Stimulated activated memory B cell treated with anti-CD40 and anti-IgM and Interleukin-4, amounts not matched to agents 10 μg/mL and 1 μg/mL and 100 μg/mL, for 72 hours (primary cell): ENCODE data around the gene ANKRD10.
"Not testable (repeated sequence)": the region's sequence is repeated elsewhere in the genome, so short reads cannot be mapped to it uniquely, and the experiment has no call there.

Source experiments
- ATAC-seq: fragments of 150-1000 bp; cut with Tn5 transposase; 2 replicates; pipeline ENCODE4 v1.10.0; 2021
- H3K27ac Mint-ChIP-seq: one replicate; pipeline ENCODE4 v1.8.0; 2022; ENCODE audit warnings: mild to moderate bottlenecking, mixed read lengths
- H3K27me3 Mint-ChIP-seq: one replicate; pipeline ENCODE4 v1.8.0; 2022; ENCODE audit warnings: mixed read lengths
- H3K36me3 Mint-ChIP-seq: one replicate; pipeline ENCODE4 v1.8.0; 2022; ENCODE audit warnings: mixed read lengths
- H3K4me1 Mint-ChIP-seq: one replicate; pipeline ENCODE4 v1.8.0; 2022; ENCODE audit warnings: mixed read lengths
- H3K4me3 Mint-ChIP-seq: one replicate; pipeline ENCODE4 v1.8.0; 2022; ENCODE audit warnings: mild to moderate bottlenecking, moderate library complexity, mixed read lengths
- H3K9me3 Mint-ChIP-seq: one replicate; pipeline ENCODE4 v1.8.0; 2022; ENCODE audit warnings: mixed read lengths

ANKRD10 gene

GRCh38 chr13:110850840-110851239, 64.0 kb downstream of the ANKRD10 start:
- Mint-ChIP-seq H3K27me3 (peaks cover 22% of the 10 kb centered on the region), H3K36me3 (no peaks in the 10 kb centered on the region), H3K9me3 (no peaks in the 10 kb centered on the region), H3K27ac (no peak overlapping the region), H3K4me1 (no peaks in the 10 kb centered on the region), H3K4me3 (no peak overlapping the region)
- no peak for ATAC-seq

GRCh38 chr13:110850006-110850405, 64.9 kb downstream of the ANKRD10 start:
- no peak overlapping the region for H3K27ac Mint-ChIP-seq
- no peak for ATAC-seq
- peaks cover 30% of the 10 kb centered on the region for H3K27me3 Mint-ChIP-seq
- no peaks in the 10 kb centered on the region for H3K4me1 Mint-ChIP-seq
- H3K36me3 Mint-ChIP-seq: no peaks in the 10 kb centered on the region
- no peak overlapping the region for H3K4me3 Mint-ChIP-seq
- H3K9me3 Mint-ChIP-seq: no peaks in the 10 kb centered on the region

- peaks cover 54% of the 10 kb centered on the region for H3K27me3 Mint-ChIP-seq
- no peak for ATAC-seq
- H3K27ac Mint-ChIP-seq: no peak overlapping the region
- peaks cover 6% of the 10 kb centered on the region for H3K9me3 Mint-ChIP-seq
- no peaks in the 10 kb centered on the region for H3K4me1 Mint-ChIP-seq
- H3K4me3 Mint-ChIP-seq: no peak overlapping the region
- H3K36me3 Mint-ChIP-seq: peaks cover 9% of the 10 kb centered on the region
Measured at GRCh38 chr13:110845520-110845919, 69.3 kb downstream of the ANKRD10 start.

- Mint-ChIP-seq H3K9me3 (peaks cover 6% of the 10 kb centered on the region), H3K4me3 (no peak overlapping the region)
- no peak for ATAC-seq
Measured at GRCh38 chr13:110841846-110842245, 73.0 kb downstream of the ANKRD10 start.

GRCh38 chr13:110841406-110841805, 73.5 kb downstream of the ANKRD10 start:
- H3K27ac Mint-ChIP-seq: no peak overlapping the region
- ATAC-seq: no peak
- no peaks in the 10 kb centered on the region for H3K4me1 Mint-ChIP-seq
- H3K9me3 Mint-ChIP-seq: peaks cover 6% of the 10 kb centered on the region
- H3K4me3 Mint-ChIP-seq: no peak overlapping the region
- peaks cover 43% of the 10 kb centered on the region for H3K27me3 Mint-ChIP-seq
- peaks cover 9% of the 10 kb centered on the region for H3K36me3 Mint-ChIP-seq

More at GRCh38 chr13:110841846-110842245, 73.0 kb downstream of the ANKRD10 start:
- H3K36me3 Mint-ChIP-seq: peaks cover 9% of the 10 kb centered on the region
- H3K27me3 Mint-ChIP-seq: peaks cover 45% of the 10 kb centered on the region
- H3K4me1 Mint-ChIP-seq: no peaks in the 10 kb centered on the region
- H3K27ac Mint-ChIP-seq: no peak overlapping the region

GRCh38 chr13:110838867-110839538, 75.9 kb downstream of the ANKRD10 start:
- Mint-ChIP-seq H3K9me3 (peaks cover 6% of the 10 kb centered on the region), H3K36me3 (peaks cover 9% of the 10 kb centered on the region), H3K27ac (no peak overlapping the region), H3K27me3 (peaks cover 19% of the 10 kb centered on the region), H3K4me3 (no peak overlapping the region), H3K4me1 (no peaks in the 10 kb centered on the region)
- no peak for ATAC-seq

GRCh38 chr13:110838116-110838515, 76.8 kb downstream of the ANKRD10 start:
- H3K27me3 Mint-ChIP-seq: peaks cover 13% of the 10 kb centered on the region

GRCh38 chr13:110837397-110838061, 77.3 kb downstream of the ANKRD10 start:
- not testable (repeated sequence) for H3K4me3 Mint-ChIP-seq, H3K4me1 Mint-ChIP-seq, ATAC-seq, H3K36me3 Mint-ChIP-seq, H3K27ac Mint-ChIP-seq, H3K9me3 Mint-ChIP-seq
- peaks cover 17% of the 10 kb centered on the region for H3K27me3 Mint-ChIP-seq

More at GRCh38 chr13:110838116-110838515, 76.8 kb downstream of the ANKRD10 start:
- ATAC-seq: no peak
- Mint-ChIP-seq H3K36me3 (peaks cover 9% of the 10 kb centered on the region), H3K4me1 (no peaks in the 10 kb centered on the region), H3K4me3 (no peak overlapping the region), H3K9me3 (peaks cover 6% of the 10 kb centered on the region), H3K27ac (no peak overlapping the region)

- no peaks in the 10 kb centered on the region for H3K4me1 Mint-ChIP-seq
- peaks cover 4% of the 10 kb centered on the region for H3K36me3 Mint-ChIP-seq
- H3K27me3 Mint-ChIP-seq: peaks cover 20% of the 10 kb centered on the region
- H3K9me3 Mint-ChIP-seq: peaks cover 3% of the 10 kb centered on the region
- H3K4me3 Mint-ChIP-seq: no peak overlapping the region
- no peak for ATAC-seq
- H3K27ac Mint-ChIP-seq: no peak overlapping the region
Measured at GRCh38 chr13:110836605-110836903, 78.3 kb downstream of the ANKRD10 start.

GRCh38 chr13:110835721-110836604, 78.9 kb downstream of the ANKRD10 start:
- H3K9me3 Mint-ChIP-seq: no peaks in the 10 kb centered on the region
- no peaks in the 10 kb centered on the region for H3K36me3 Mint-ChIP-seq
- ATAC-seq: no peak
- no peak overlapping the region for H3K4me3 Mint-ChIP-seq
- H3K27ac Mint-ChIP-seq: no peak overlapping the region
- peaks cover 20% of the 10 kb centered on the region for H3K27me3 Mint-ChIP-seq
- no peaks in the 10 kb centered on the region for H3K4me1 Mint-ChIP-seq

- peaks cover 32% of the 10 kb centered on the region for H3K27me3 Mint-ChIP-seq
- no peaks in the 10 kb centered on the region for H3K4me1 Mint-ChIP-seq
- no peak for ATAC-seq
- H3K27ac Mint-ChIP-seq: no peak overlapping the region
- H3K4me3 Mint-ChIP-seq: no peak overlapping the region
- no peaks in the 10 kb centered on the region for H3K9me3 Mint-ChIP-seq
- no peaks in the 10 kb centered on the region for H3K36me3 Mint-ChIP-seq
Measured at GRCh38 chr13:110834572-110834971, 80.3 kb downstream of the ANKRD10 start.

GRCh38 chr13:110832531-110832930, 82.3 kb downstream of the ANKRD10 start:
- Mint-ChIP-seq H3K27ac (no peak overlapping the region), H3K9me3 (no peaks in the 10 kb centered on the region), H3K36me3 (no peaks in the 10 kb centered on the region), H3K27me3 (peaks cover 32% of the 10 kb centered on the region), H3K4me3 (no peak overlapping the region), H3K4me1 (no peaks in the 10 kb centered on the region)
- no peak for ATAC-seq

GRCh38 chr13:110832205-110832479, 82.7 kb downstream of the ANKRD10 start:
- no peaks in the 10 kb centered on the region for H3K9me3 Mint-ChIP-seq
- no peak overlapping the region for H3K4me3 Mint-ChIP-seq
- H3K36me3 Mint-ChIP-seq: no peaks in the 10 kb centered on the region
- no peak overlapping the region for H3K27ac Mint-ChIP-seq
- H3K4me1 Mint-ChIP-seq: no peaks in the 10 kb centered on the region
- ATAC-seq: no peak
- peaks cover 32% of the 10 kb centered on the region for H3K27me3 Mint-ChIP-seq

- Mint-ChIP-seq H3K4me1 (no peaks in the 10 kb centered on the region), H3K4me3 (no peak overlapping the region), H3K36me3 (no peaks in the 10 kb centered on the region), H3K27ac (no peak overlapping the region), H3K27me3 (peaks cover 32% of the 10 kb centered on the region), H3K9me3 (no peaks in the 10 kb centered on the region)
- peak; percentile 38 for ATAC-seq
Measured at GRCh38 chr13:110831437-110832204, 83.2 kb downstream of the ANKRD10 start.

- no peaks in the 10 kb centered on the region for H3K9me3 Mint-ChIP-seq
- H3K27ac Mint-ChIP-seq: no peak overlapping the region
- no peaks in the 10 kb centered on the region for H3K36me3 Mint-ChIP-seq
- H3K4me1 Mint-ChIP-seq: no peaks in the 10 kb centered on the region
- no peak for ATAC-seq
- peaks cover 32% of the 10 kb centered on the region for H3K27me3 Mint-ChIP-seq
- no peak overlapping the region for H3K4me3 Mint-ChIP-seq
Measured at GRCh38 chr13:110830800-110831371, 84.0 kb downstream of the ANKRD10 start.
